Common myeloid progenitor, CD34-positive (primary cell): ENCODE results near the gene RORC.
A peak's percentile ranks its signal among the peaks of the same experiment; 100 is the strongest.
"Not testable (repeated sequence)": the region's sequence is repeated elsewhere in the genome, so short reads cannot be mapped to it uniquely, and the experiment has no call there.

Experiments
- CTCF ChIA-PET: fragments of 350-600 bp; sonication (Branson Sonifier 250); formaldehyde crosslinking; loops from one replicate; lab custom pipeline; 2021; ENCODE audit warnings: antibody characterized with exemption; lab: Charles Lee
- POLR2A ChIA-PET: fragments of 350-600 bp; sonication (Branson Sonifier 250); formaldehyde crosslinking; loops from one replicate; lab custom pipeline; 2021; ENCODE audit warnings: antibody characterized with exemption; lab: Charles Lee
- DNase-seq, 3 donors: peaks; one replicate each; pipeline versions ENCODE4 v3.0.0 to v3.0.0-alpha.2; 2013
- H3K27ac ChIP-seq, 2 experiments: 1 replicate in 1 of 2; 2 replicates in 1 of 2; pipeline ENCODE4 v1.7.0; 2013; ENCODE audit warnings: inconsistent platforms in 2 of 2, low read length in 2 of 2, mild to moderate bottlenecking in 2 of 2, low read depth in 1 of 2, moderate library complexity in 1 of 2; ENCODE audit not compliant: severe bottlenecking in 2 of 2, insufficient read depth in 1 of 2, poor library complexity in 1 of 2
- H3K27me3 ChIP-seq, 5 experiments: replicated peaks in 2 of 5; 1 replicate in 3 of 5; 2 replicates in 2 of 5; pipeline versions ENCODE4 v1.6.1 to v1.7.0; 2013; ENCODE audit warnings: low read length in 4 of 5, mild to moderate bottlenecking in 2 of 5, moderate library complexity in 2 of 5, inconsistent platforms in 1 of 5; ENCODE audit not compliant: insufficient read depth in 5 of 5, control insufficient read depth in 4 of 5
- H3K36me3 ChIP-seq, 4 experiments: 1 replicate in 2 of 4; 2 replicates in 2 of 4; pipeline versions ENCODE4 v1.6.1 to v1.7.0; 2013; ENCODE audit warnings: low read length in 3 of 4, control low read depth in 1 of 4, mild to moderate bottlenecking in 1 of 4; ENCODE audit not compliant: control insufficient read depth in 4 of 4, insufficient read depth in 4 of 4
- H3K4me1 ChIP-seq, 4 experiments: 1 replicate in 3 of 4; 2 replicates in 1 of 4; pipeline versions ENCODE4 v1.6.1 to v1.7.1; 2013; ENCODE audit warnings: low read length in 3 of 4, mild to moderate bottlenecking in 3 of 4, control low read depth in 1 of 4, inconsistent platforms in 1 of 4, moderate library complexity in 1 of 4; ENCODE audit not compliant: control insufficient read depth in 4 of 4, insufficient read depth in 4 of 4; ENCODE audit errors: control extremely low read depth in 1 of 4
- H3K4me3 ChIP-seq, 7 experiments: 1 replicate in 4 of 7; 2 replicates in 3 of 7; pipeline versions ENCODE4 v1.5.1 to v1.7.0; 2013; ENCODE audit warnings: mild to moderate bottlenecking in 7 of 7, low read length in 6 of 7, moderate library complexity in 6 of 7, inconsistent platforms in 2 of 7, low read depth in 2 of 7, control low read depth in 1 of 7; ENCODE audit not compliant: insufficient read depth in 4 of 7, control insufficient read depth in 1 of 7; ENCODE audit errors: extremely low read depth in 1 of 7
- H3K9me3 ChIP-seq, 5 experiments: 1 replicate in 4 of 5; 2 replicates in 1 of 5; pipeline versions ENCODE4 v1.6.1 to v1.7.1; 2013; ENCODE audit warnings: low read length in 4 of 5, mild to moderate bottlenecking in 2 of 5, inconsistent platforms in 1 of 5, low read depth in 1 of 5, moderate library complexity in 1 of 5; ENCODE audit not compliant: control insufficient read depth in 4 of 5, insufficient read depth in 2 of 5; ENCODE audit errors: control extremely low read depth in 1 of 5
- WGBS: methylation state at CpG from one replicate; pipeline ENCODE4 v1.1.5; 2013; ENCODE audit not compliant: insufficient coverage; 5-methylcytosine and 5-hydroxymethylcytosine counted together

The RORC gene

DNA sequence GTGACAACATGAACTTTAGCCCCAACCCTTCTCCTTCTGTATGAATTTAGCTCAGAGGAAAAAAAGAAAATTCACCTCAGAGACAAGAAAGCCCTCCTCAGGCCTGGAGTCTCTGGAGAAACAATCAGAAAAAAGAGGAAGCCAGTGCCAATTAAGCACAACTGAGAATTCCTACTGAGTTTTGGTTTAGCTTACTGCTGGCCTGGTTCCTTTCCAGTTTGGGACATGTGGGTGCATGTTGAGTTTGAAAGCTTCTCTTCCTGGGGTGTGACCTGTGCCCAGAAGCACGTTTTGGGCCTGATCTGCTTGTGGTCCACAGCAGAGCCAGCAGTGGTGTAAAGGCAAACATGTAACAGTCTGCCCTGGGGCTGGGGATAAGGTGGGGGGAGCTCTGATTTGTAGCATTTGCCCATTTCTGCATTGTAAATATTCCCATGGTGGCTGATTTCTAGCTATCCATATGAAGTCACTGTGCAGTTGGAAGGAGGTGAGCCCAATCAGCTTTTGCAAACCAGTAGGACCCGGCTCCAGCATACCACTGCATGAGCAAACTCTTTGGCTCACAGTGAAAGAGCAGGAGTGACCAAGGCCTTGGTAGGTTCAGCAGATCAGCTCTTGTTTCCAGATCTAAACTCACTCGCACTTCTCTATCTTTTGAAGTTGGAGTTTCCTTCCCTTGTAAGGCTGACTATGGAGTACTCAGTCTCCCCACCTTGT lies 26.6 kb upstream of the RORC start:
- DNase-seq, result no peak
- H3K9me3 ChIP-seq, result no peaks in the 10 kb centered on the region
- peaks cover 0 to 24% (median 2%) of the 10 kb centered on the region in 4 experiments for H3K4me1 ChIP-seq
- H3K36me3 ChIP-seq, result no peaks in the 10 kb centered on the region
- ChIA-PET POLR2A (no interaction called here), CTCF (interaction anchor here (0.5 to 2.9 kb wide), 9 partner anchors 9 to 60 kb away, joined by 3 to 10 read pairs (median 5); partner anchors contain the start of gene C2CD4D)
- no CpG with 5 or more reads among the region's 3 CpGs for WGBS
- H3K4me3 ChIP-seq, result no peak overlapping the region
- H3K27me3 ChIP-seq, result no peaks in the 10 kb centered on the region
- no peak overlapping the region for H3K27ac ChIP-seq

DNA sequence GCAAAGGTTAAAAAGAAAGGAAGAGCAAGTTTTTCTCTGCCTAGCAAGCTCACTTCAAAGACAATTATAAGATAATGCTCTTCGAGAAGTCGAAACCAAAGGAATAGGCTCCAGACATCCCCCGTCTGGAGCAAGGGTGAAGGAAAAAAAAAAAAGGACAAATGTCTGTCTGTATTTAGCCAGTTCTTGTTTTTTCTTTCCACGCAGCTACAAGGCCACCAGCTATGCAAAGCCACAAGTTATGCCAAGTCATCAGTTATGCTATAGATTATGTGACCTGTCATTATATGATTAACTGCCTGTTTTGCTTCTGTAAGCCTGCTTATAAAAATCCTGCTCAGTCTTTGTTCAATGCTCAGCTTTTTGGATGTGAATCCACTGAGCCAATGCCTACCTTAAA lies 24.3 kb upstream of the RORC start:
- ChIA-PET POLR2A (no interaction called here), CTCF (interaction anchor here (0.7 to 2.9 kb wide), 5 partner anchors 9 to 58 kb away, joined by 3 to 10 read pairs (median 4); no protein-coding TSS in a partner anchor)
- Histone ChIP-seq H3K4me1 (peaks cover 0 to 24% (median 6%) of the 10 kb centered on the region in 4 experiments), H3K36me3 (no peaks in the 10 kb centered on the region), H3K27me3 (no peaks in the 10 kb centered on the region), H3K4me3 (no peak overlapping the region), H3K9me3 (no peaks in the 10 kb centered on the region), H3K27ac (no peak overlapping the region)
- 68% methylated on average over 3 of the region's 4 CpGs for WGBS
- peak in 1 of 3 donors; percentile 53 for DNase-seq

DNA sequence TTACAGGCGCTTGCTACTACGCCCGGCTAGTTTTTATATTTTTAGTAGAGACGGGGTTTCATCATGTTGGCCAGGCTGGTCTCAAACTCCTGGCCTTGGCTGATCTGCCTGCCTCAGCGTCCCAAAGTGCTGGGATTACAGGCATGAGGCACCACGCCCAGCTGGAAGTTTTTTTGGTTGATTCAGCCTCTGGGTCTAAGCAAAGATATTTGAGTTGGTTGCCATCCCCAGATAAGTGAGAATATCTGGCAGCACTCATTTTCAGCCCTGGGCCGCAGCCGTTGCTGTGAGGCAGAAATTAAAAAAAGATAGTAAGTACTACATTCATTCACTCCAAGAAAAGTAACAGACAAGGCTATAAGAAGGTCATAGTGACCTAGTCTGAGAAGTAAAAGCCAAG lies 23.9 kb upstream of the RORC start:
- H3K27me3 ChIP-seq, H3K9me3 ChIP-seq, H3K27ac ChIP-seq, POLR2A ChIA-PET, H3K4me3 ChIP-seq, H3K36me3 ChIP-seq, DNase-seq: not testable (repeated sequence)
- peaks cover 0 to 24% (median 6%) of the 10 kb centered on the region in 4 experiments for H3K4me1 ChIP-seq
- 97% methylated on average over 6 of the region's 8 CpGs for WGBS
- CTCF ChIA-PET, result interaction anchor here (1.4 to 1.6 kb wide), 2 partner anchors 15 to 24 kb away, joined by 3 to 4 read pairs; no protein-coding TSS in a partner anchor

DNA sequence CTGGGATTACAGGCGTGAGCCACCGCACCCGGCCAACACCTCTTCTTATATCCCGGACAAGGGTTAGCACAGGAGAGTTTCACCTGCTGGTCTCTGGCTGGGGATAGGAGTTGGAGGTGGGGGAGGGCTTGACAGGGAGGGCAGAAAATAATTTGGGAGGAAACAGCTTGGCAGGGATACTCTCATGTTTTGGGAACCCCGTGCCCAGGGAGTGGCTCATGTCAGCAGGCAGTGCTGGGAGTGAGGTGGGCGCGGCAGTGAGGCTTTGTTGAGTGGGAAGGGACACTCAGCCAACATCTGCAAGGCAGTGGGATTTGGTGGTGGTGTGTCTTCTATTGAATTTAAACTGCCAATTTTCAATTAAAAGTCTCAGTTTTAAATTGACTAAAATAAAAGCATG lies 23.1 kb upstream of the RORC start:
- Histone ChIP-seq H3K27me3 (no peaks in the 10 kb centered on the region), H3K36me3 (no peaks in the 10 kb centered on the region), H3K4me1 (peaks cover 0 to 19% (median 9%) of the 10 kb centered on the region in 4 experiments), H3K4me3 (no peak overlapping the region), H3K27ac (no peak overlapping the region), H3K9me3 (no peaks in the 10 kb centered on the region)
- POLR2A ChIA-PET, result no interaction called here
- 100% methylated on average over 3 of the region's 7 CpGs for WGBS
- CTCF ChIA-PET, result no interaction called here
- no peak for DNase-seq

DNA sequence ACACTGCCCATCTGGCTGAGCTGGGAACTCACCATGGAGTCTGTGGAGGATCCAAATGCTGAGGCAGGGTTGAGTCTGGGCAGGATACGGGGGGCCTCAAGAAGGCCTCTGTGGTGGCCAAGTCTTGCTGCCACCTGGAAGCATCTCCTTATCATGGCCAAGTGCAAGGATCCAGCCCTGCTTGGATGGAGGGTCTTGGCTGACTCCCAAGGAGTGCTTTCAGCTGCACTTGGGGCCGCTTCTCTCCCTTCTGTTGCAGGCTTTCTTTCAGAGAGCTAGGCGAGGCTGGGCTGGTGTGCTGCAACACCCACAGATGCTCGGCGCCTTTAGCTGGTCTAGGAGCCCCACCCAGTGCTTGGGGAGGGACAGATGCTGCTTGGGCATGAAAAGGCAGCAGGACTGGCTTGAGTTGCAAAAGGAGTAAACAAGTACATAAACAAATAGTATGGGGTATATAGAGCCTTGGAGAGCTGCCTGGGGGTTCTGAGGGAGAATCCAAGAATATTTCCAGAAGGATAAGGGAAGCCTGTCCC lies 21.9 kb upstream of the RORC start, which contains the start of gene THEM5:
Gene THEM5, minus strand, starts transcription at position 302 of the 533 bp plus-strand sequence. Its CDS starts 147 bp downstream, at position 155.
- ChIA-PET CTCF (interaction anchor here (1.6 kb wide), 1 partner anchor 13 kb away, joined by 3 read pairs; no protein-coding TSS in a partner anchor), POLR2A (no interaction called here)
- Histone ChIP-seq H3K4me1 (peaks cover 0 to 29% (median 17%) of the 10 kb centered on the region in 4 experiments), H3K9me3 (no peaks in the 10 kb centered on the region), H3K4me3 (no peak within 1 kb of the TSS), H3K27me3 (no peaks in the 10 kb centered on the region), H3K36me3 (no peaks in the 10 kb centered on the region), H3K27ac (no peak within 1 kb of the TSS)
- 100% methylated on average over 5 of the region's 5 CpGs for WGBS
- no peak for DNase-seq

DNA sequence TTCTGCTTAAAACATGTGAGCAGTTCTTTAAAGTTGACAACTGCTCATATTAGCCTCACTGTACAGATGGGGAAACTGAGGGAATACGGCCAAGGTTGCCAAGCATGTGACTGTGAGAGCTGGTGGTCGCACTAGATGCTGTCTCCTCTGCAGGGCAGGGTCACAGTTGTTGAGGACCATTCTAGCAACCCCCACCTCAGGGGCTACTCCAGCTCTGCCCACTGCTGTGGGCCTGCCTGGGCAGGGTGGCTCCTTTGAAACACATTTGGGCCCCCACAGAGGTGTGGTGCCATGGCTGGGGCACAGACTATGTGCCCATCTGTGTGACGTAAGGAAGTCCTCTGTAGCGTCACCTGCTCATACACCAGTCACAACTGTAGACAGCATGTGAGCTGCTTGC lies 21.1 kb upstream of the RORC start:
- no peak for DNase-seq
- Histone ChIP-seq H3K9me3 (no peaks in the 10 kb centered on the region), H3K4me1 (peaks cover 0 to 37% (median 23%) of the 10 kb centered on the region in 4 experiments), H3K27me3 (no peaks in the 10 kb centered on the region), H3K27ac (no peak overlapping the region), H3K4me3 (no peak overlapping the region), H3K36me3 (no peaks in the 10 kb centered on the region)
- ChIA-PET POLR2A (no interaction called here), CTCF (interaction anchor here (1.6 kb wide), 1 partner anchor 12 kb away, joined by 3 read pairs; no protein-coding TSS in a partner anchor)
- 100% methylated on average over 4 of the region's 4 CpGs for WGBS

DNA sequence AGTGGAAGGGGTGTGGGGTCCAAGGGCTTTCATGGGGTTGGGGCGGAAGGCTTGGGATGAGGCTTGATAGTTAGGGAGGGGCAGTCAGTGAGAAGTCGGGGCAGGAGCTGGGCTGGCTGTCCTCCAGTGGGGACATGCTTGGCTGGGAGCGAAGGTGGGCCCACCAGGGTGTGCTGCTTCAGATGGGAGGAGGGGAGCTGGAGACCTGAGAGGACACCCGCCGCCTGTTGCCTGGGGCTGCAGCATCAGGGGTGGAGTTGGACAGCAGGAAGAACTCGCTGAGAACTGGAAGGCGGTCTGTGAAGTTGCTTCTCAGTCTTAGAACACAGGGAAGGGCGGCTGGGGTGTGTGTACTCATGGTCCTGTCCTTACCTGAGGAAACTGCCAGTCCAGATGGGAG lies 20.3 kb upstream of the RORC start:
- Histone ChIP-seq H3K4me3 (no peak overlapping the region), H3K4me1 (peaks cover 0 to 40% (median 26%) of the 10 kb centered on the region in 4 experiments), H3K36me3 (no peaks in the 10 kb centered on the region), H3K27ac (no peak overlapping the region), H3K9me3 (no peaks in the 10 kb centered on the region), H3K27me3 (no peaks in the 10 kb centered on the region)
- DNase-seq, result no peak
- WGBS, result 95% methylated on average over 8 of the region's 8 CpGs
- ChIA-PET POLR2A (no interaction called here), CTCF (interaction anchor here (1.1 to 1.6 kb wide), 2 partner anchors 10 to 11 kb away, joined by 3 read pairs; no protein-coding TSS in a partner anchor)
